Esophagus (tissue), 2 donors: ENCODE results near the gene MAN1A2. TPM values are rescaled to one million over a fixed set of nuclear protein-coding genes. Genes with fewer than 3 reads are reported as not detected.
"Not testable (repeated sequence)": the region's sequence is repeated elsewhere in the genome, so short reads cannot be mapped to it uniquely, and the experiment has no call there.

Experiments used
- H3K27ac ChIP-seq, 2 donors: one replicate each; pipeline ENCODE4 v1.5.1; 2013; ENCODE audit warnings: low read depth in 2 of 2, mild to moderate bottlenecking in 2 of 2, inconsistent platforms in 1 of 2, low read length in 1 of 2, moderate library complexity in 1 of 2
- H3K27me3 ChIP-seq, 2 donors: one replicate each; pipeline ENCODE4 v1.6.1; 2013; ENCODE audit warnings: low read length in 2 of 2, control low read depth in 1 of 2, mild to moderate bottlenecking in 1 of 2; ENCODE audit not compliant: insufficient read depth in 2 of 2, control insufficient read depth in 1 of 2
- H3K36me3 ChIP-seq, 2 donors: one replicate each; pipeline ENCODE4 v1.6.1; 2013; ENCODE audit warnings: low read length in 1 of 2; ENCODE audit not compliant: control insufficient read depth in 2 of 2, insufficient read depth in 2 of 2
- H3K4me1 ChIP-seq, 2 donors: one replicate each; pipeline ENCODE4 v1.6.1; 2013; ENCODE audit warnings: low read length in 1 of 2; ENCODE audit not compliant: control insufficient read depth in 2 of 2, insufficient read depth in 2 of 2
- H3K4me3 ChIP-seq, 2 donors: one replicate each; pipeline ENCODE4 v1.5.1; 2013; ENCODE audit warnings: low read length in 2 of 2, mild to moderate bottlenecking in 2 of 2, low read depth in 1 of 2, moderate library complexity in 1 of 2
- H3K9me3 ChIP-seq, 2 donors: one replicate each; pipeline ENCODE4 v1.6.1; 2013; ENCODE audit warnings: mild to moderate bottlenecking in 2 of 2, low read depth in 1 of 2, low read length in 1 of 2, moderate library complexity in 1 of 2; ENCODE audit not compliant: control insufficient read depth in 2 of 2, insufficient read depth in 1 of 2
- WGBS, 2 donors: extraction: QIAGEN DNeasy Blood & Tissue Kit; methylation state at CpG; one replicate each; pipeline ENCODE4 v1.1.7; 2013; 5-methylcytosine and 5-hydroxymethylcytosine counted together
- polyA plus RNA-seq, 2 donors: library from polyadenylated mRNA; stranded (reverse); fragments of 200-250 nt; gene quantifications; one replicate each; pipeline ENCODE4 v1.2.3, GENCODE V29; 2013
- donor health status: healthy with polysubstance abuse.
- donor health status: Bipolar disorder and iron deficiency.

The MAN1A2 gene
- polyA plus RNA-seq, 2 donors = 4.7 to 6.2 TPM

- no peak overlapping the region for H3K27ac ChIP-seq
- H3K36me3 ChIP-seq = no peaks in the 10 kb centered on the region
- H3K9me3 ChIP-seq = no peaks in the 10 kb centered on the region
- H3K27me3 ChIP-seq = no peaks in the 10 kb centered on the region
- H3K4me1 ChIP-seq = no peaks in the 10 kb centered on the region
- H3K4me3 ChIP-seq = no peak overlapping the region
Observed at GRCh38 chr1:117416546-117417125, 49.4 kb downstream of the MAN1A2 start.

DNA sequence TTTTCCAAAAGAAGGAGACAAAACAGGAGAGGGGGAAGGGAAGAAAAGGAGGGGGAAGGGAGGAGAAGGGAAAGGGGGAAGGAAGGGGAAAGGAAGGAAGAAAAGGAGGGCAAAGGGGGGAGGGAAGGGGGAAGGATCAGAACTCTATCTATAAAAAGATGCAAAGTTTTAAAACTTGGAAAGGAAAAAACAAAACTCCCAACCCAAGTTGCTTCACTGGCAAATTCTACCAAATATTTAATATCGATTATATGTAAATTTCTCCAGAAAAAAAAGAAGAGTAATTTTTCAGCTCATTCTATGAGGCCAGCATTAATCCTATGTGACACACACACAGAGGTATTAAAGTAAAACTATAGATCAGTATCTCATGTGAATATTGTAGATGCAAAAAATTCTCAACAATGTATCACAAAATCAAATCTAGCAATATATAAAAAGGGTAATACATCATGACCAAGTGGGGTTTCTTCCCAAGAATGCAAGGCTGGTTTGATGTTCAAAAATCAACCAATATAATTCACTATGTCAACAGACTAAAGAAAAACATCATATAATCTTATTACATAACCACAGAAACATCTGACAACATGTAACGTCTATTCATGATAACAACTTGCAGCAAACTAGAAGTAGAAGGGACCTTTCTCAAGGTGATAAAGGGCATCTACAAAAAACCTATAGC is 57.9 kb downstream of the MAN1A2 start:
- no peaks in the 10 kb centered on the region for H3K9me3 ChIP-seq
- H3K4me3 ChIP-seq = no peak overlapping the region
- peaks cover 0 to 4% of the 10 kb centered on the region in 2 donors for H3K36me3 ChIP-seq
- no peaks in the 10 kb centered on the region for H3K4me1 ChIP-seq
- H3K27ac ChIP-seq = no peak overlapping the region
- H3K27me3 ChIP-seq = no peaks in the 10 kb centered on the region
- WGBS, 2 donors = 96 to 97% methylated on average over 2 of the region's 2 CpGs

- no peaks in the 10 kb centered on the region for H3K9me3 ChIP-seq
- no peaks in the 10 kb centered on the region for H3K4me1 ChIP-seq
- no peak overlapping the region for H3K27ac ChIP-seq
- no peaks in the 10 kb centered on the region for H3K27me3 ChIP-seq
- H3K4me3 ChIP-seq = no peak overlapping the region
- H3K36me3 ChIP-seq = peaks cover 0 to 4% of the 10 kb centered on the region in 2 donors
Observed at GRCh38 chr1:117427297-117427696, 60.0 kb downstream of the MAN1A2 start.

GRCh38 chr1:117433943-117434342 is 66.7 kb downstream of the MAN1A2 start:
- Histone ChIP-seq H3K27me3 (no peaks in the 10 kb centered on the region), H3K9me3 (no peaks in the 10 kb centered on the region)
- WGBS, 2 donors = 80% methylated on average over 1 of the region's 1 CpG

DNA sequence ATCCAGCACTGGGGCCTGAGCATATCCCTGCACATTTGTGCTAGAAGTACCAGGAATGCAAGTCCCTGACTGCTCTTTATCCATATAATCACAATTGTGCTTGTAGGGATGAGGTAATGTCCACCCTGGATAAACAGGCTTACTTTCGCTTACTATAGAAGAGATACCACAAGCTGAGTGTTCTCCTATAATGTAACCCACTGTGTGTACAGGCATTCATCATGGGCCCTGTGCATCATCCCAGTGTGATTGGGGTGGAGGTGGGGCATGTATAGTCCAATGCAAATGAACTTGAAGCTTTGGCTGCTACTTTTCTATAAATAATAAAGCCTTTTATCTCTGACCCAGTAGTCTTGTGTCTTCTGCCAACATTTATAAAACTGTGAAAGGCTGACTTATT is 69.3 kb downstream of the MAN1A2 start:
- H3K4me3 ChIP-seq = no peak overlapping the region
- no peaks in the 10 kb centered on the region for H3K27me3 ChIP-seq
- no peak overlapping the region for H3K27ac ChIP-seq
- H3K9me3 ChIP-seq = no peaks in the 10 kb centered on the region
- 96 to 98% methylated on average over 1 of the region's 1 CpG for WGBS, 2 donors
- H3K4me1 ChIP-seq = no peaks in the 10 kb centered on the region
- H3K36me3 ChIP-seq = no peaks in the 10 kb centered on the region

More at GRCh38 chr1:117433943-117434342, 66.7 kb downstream of the MAN1A2 start:
- no peak overlapping the region for H3K4me3 ChIP-seq
- no peaks in the 10 kb centered on the region for H3K36me3 ChIP-seq
- H3K27ac ChIP-seq = no peak overlapping the region
- H3K4me1 ChIP-seq = no peaks in the 10 kb centered on the region

DNA sequence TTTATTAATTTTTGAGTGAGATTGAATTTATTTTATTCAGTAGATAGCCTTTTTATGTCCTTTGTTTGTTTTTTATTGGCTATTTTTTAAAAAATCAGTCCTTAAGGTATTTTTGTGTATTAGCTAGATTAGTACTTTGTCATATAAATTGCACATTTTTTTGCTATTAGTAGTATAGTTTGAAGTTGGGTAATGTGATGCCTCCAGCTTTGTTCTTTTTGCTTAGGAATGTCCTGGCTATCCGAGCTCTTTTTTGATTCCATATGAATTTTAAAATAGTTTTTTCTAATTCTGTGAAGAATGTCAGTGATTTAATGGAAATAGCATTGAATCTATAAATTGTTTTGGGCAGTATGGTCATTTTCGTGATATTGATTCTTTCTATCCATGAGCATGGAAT is 80.4 kb downstream of the MAN1A2 start:
- Histone ChIP-seq H3K4me3 (no peak overlapping the region), H3K27ac (no peak overlapping the region), H3K36me3 (peaks cover 0 to 4% of the 10 kb centered on the region in 2 donors), H3K4me1 (no peaks in the 10 kb centered on the region), H3K9me3 (no peaks in the 10 kb centered on the region), H3K27me3 (no peaks in the 10 kb centered on the region)
- WGBS, 2 donors = 98 to 99% methylated on average over 2 of the region's 2 CpGs

DNA sequence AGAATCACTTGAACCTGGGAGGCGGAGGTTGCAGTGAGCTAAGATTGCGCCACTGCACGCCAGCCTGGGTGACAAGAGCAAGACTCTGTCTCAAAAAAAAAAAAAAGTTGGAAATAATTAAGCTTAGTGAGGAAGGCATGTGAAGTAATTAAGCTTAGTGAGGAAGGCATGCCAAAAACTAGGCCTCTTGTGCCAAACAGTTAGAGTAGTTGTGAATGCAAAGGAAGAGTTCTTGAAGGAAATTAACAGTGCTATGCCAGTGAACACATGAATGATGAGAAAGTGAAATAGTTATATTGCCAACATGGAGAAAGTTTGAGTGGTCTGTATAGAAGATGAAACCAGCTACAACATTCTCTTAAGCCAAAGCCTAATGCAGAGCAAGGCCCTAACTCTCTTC is 85.0 kb downstream of the MAN1A2 start:
- Histone ChIP-seq H3K27ac (no peak overlapping the region), H3K27me3 (no peaks in the 10 kb centered on the region), H3K9me3 (no peaks in the 10 kb centered on the region), H3K4me1 (no peaks in the 10 kb centered on the region), H3K36me3 (peaks cover 0 to 4% of the 10 kb centered on the region in 2 donors), H3K4me3 (no peak overlapping the region)
- WGBS, 2 donors = 98% methylated on average over 3 of the region's 3 CpGs

DNA sequence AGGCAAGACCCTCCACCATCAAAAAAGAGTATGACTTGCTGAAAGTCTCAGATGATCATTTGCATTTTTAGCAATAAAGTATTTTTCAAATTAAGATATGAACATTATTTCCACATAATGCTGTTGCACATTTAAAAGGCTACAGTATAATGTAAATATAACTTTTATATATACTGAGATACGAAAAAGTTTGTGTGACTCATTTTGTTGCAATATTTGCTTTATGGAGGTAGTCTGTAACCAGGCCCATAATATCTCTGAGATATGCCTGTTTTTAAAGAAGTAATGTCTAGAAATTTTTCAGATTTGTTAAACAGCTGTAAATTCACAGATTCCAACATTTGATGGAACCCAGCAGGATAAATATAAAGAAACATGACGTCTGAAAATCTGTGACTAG is 86.7 kb downstream of the MAN1A2 start:
- Histone ChIP-seq H3K4me1 (no peaks in the 10 kb centered on the region), H3K9me3 (no peaks in the 10 kb centered on the region), H3K36me3 (peaks cover 0 to 4% of the 10 kb centered on the region in 2 donors), H3K4me3 (no peak overlapping the region), H3K27ac (no peak overlapping the region), H3K27me3 (no peaks in the 10 kb centered on the region)
- WGBS, 2 donors = 75 to 83% methylated on average over 2 of the region's 2 CpGs

- 96 to 97% methylated on average over 8 of the region's 8 CpGs for WGBS, 2 donors
- not testable (repeated sequence) for H3K36me3 ChIP-seq, H3K27ac ChIP-seq, H3K4me1 ChIP-seq, H3K9me3 ChIP-seq, H3K27me3 ChIP-seq, H3K4me3 ChIP-seq
Observed at GRCh38 chr1:117458410-117458809, 91.2 kb downstream of the MAN1A2 start.

DNA sequence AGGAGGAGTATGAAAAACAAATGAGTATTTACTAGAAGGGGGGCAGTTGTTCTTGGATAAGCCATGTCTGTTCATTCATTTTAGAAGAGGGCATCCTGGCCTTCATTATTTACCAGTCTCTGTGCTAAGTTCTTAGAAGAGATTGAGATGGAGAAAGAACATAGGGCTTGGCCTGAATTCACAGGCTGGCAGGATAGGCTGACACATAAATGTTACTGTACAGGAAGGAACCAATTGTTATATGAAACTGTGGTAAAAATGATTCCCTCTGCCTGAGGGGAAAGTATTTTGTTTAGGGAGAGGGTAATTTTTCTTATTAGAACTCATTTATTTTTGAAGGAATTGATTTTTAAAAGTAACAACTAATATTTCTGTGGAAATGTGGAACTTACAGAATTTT is 99.5 kb downstream of the MAN1A2 start:
- Histone ChIP-seq H3K27me3 (no peaks in the 10 kb centered on the region), H3K4me1 (no peaks in the 10 kb centered on the region), H3K4me3 (no peak overlapping the region), H3K36me3 (no peaks in the 10 kb centered on the region), H3K27ac (no peak overlapping the region), H3K9me3 (no peaks in the 10 kb centered on the region)
